Panc1 (cell line): ENCODE data around the gene RPL26. TPM values are rescaled to one million over a fixed set of nuclear protein-coding genes. Genes with fewer than 3 reads are reported as not detected.

Experiments
- ATAC-seq: fragments of 200-7000 bp; cut with Tn5 transposase; 2 replicates; pipeline ENCODE4 v1.9.1; 2020; ENCODE audit warnings: mild to moderate bottlenecking, moderate library complexity
- BruUV-seq: library from RNA; stranded (reverse); fragments of 400-500 nt; replicated peaks from 2 replicates; lab custom pipeline; 2021; lab: Mats Ljungman, UMichigan
- CTCF ChIA-PET: fragments of 300-600 bp; sonication (Branson Sonifier 250); formaldehyde crosslinking; loops from one replicate; lab custom pipeline; 2022; ENCODE audit warnings: antibody characterized with exemption; lab: Charles Lee
- POLR2A ChIA-PET: fragments of 300-600 bp; sonication (Branson Sonifier 250); formaldehyde crosslinking; loops from one replicate; lab custom pipeline; 2022; ENCODE audit warnings: antibody characterized with exemption; lab: Charles Lee
- DNase-seq: peaks from one replicate; pipeline ENCODE4 v3.0.0-alpha.2; 2010; ENCODE audit warnings: low read depth, low spot score
- H3K27ac ChIP-seq: 2 replicates; pipeline ENCODE4 v1.5.1; 2011; ENCODE audit warnings: mild to moderate bottlenecking, low read length, inconsistent platforms
- H3K27me3 ChIP-seq: fragments of 200-500 bp; sonication (Bioruptor generic); 2 replicates; pipeline ENCODE4 v1.6.0; 2014; ENCODE audit warnings: low read length, inconsistent platforms; ENCODE audit not compliant: control insufficient read depth, insufficient read depth
- H3K36me3 ChIP-seq: fragments of 200-500 bp; sonication (Bioruptor generic); 2 replicates; pipeline ENCODE4 v1.5.1; 2014; ENCODE audit warnings: inconsistent platforms, mild to moderate bottlenecking, low read length, moderate library complexity; ENCODE audit not compliant: control insufficient read depth, insufficient read depth
- H3K4me1 ChIP-seq: 2 replicates; pipeline ENCODE4 v1.5.1; 2011; ENCODE audit warnings: inconsistent platforms, mild to moderate bottlenecking, low read length, moderate library complexity; ENCODE audit not compliant: control insufficient read depth, insufficient read depth
- H3K4me3 ChIP-seq, 2 experiments: 2 replicates each; pipeline ENCODE4 v1.5.1; 2011 to 2012; ENCODE audit warnings: low read depth in 2 of 2, low read length in 2 of 2, mild to moderate bottlenecking in 2 of 2, inconsistent platforms in 1 of 2, moderate library complexity in 1 of 2
- H3K9me3 ChIP-seq: fragments of 200-500 bp; sonication (Bioruptor generic); 2 replicates; pipeline ENCODE4 v1.5.1; 2014; ENCODE audit warnings: low read depth, mild to moderate bottlenecking, inconsistent platforms, low read length, moderate library complexity; ENCODE audit not compliant: control insufficient read depth, insufficient read depth
- POLR2AphosphoS5 ChIP-seq: IDR thresholded peaks from 2 replicates; pipeline ENCODE4 v1.6.1; 2012; ENCODE audit warnings: mild to moderate bottlenecking, low read depth, low read length, moderate library complexity
- REST ChIP-seq, 2 experiments: IDR thresholded peaks; 2 replicates each; pipeline ENCODE4 v1.6.1; 2011 to 2012; ENCODE audit warnings: low read depth in 2 of 2, control low read depth in 1 of 2, low read length in 1 of 2, mild to moderate bottlenecking in 1 of 2, moderate library complexity in 1 of 2; ENCODE audit not compliant: insufficient read depth in 1 of 2
- SIN3A ChIP-seq: IDR thresholded peaks from 2 replicates; pipeline ENCODE4 v1.6.1; 2012; ENCODE audit warnings: low read depth, mild to moderate bottlenecking, low read length, moderate library complexity, borderline replicate concordance; ENCODE audit not compliant: insufficient read depth
- TCF7L2 ChIP-seq: IDR thresholded peaks from 2 replicates; pipeline ENCODE4 v1.6.1; 2011; ENCODE audit warnings: mild to moderate bottlenecking, low read depth, low read length, inconsistent platforms
- in situ Hi-C: cut with HindIII; loops from 2 replicates; pipeline ENCODE4 v1.10.0; 2016; ENCODE audit warnings: low sequenced_read_pairs, low pct_unique_long_range_greater_than_20kb
- intact Hi-C: fragments of 100-400 bp; cut with micrococcal nuclease; formaldehyde crosslinking; loops from one replicate; pipeline ENCODE4 v1.10.0; 2022; ENCODE audit not compliant: unreplicated experiment
- total RNA-seq: library from RNA; stranded (reverse); gene quantifications from one replicate; pipeline ENCODE4 v1.2.1, GENCODE V29; 2021; ENCODE audit not compliant: unreplicated experiment
- TF ChIP-seq, protein P1 (sequence below): fragments of 450-650 bp; IDR thresholded peaks from 2 replicates; pipeline ENCODE4 v1.5.1; 2017; ENCODE audit warnings: mild to moderate bottlenecking

The RPL26 gene
- total RNA-seq, 1 experiment from 2014 or later = 865 TPM

- ATAC-seq (no peak), DNase-seq (no peak)
- in situ Hi-C loops = no loop called here
- Histone ChIP-seq H3K4me3 (no peak overlapping the region), H3K27me3 (no peaks in the 10 kb centered on the region), H3K4me1 (0 out of 2 replicates have a peak, but pooled peaks cover 4% of the 10 kb centered on the region), H3K9me3 (no peaks in the 10 kb centered on the region), H3K27ac (no peak overlapping the region), H3K36me3 (no peaks in the 10 kb centered on the region)
- intact Hi-C loops = no loop called here
- ChIA-PET POLR2A (no interaction called here), CTCF (no interaction called here)
- no TSS peak for BruUV-seq
- TF ChIP-seq, protein P1, sequence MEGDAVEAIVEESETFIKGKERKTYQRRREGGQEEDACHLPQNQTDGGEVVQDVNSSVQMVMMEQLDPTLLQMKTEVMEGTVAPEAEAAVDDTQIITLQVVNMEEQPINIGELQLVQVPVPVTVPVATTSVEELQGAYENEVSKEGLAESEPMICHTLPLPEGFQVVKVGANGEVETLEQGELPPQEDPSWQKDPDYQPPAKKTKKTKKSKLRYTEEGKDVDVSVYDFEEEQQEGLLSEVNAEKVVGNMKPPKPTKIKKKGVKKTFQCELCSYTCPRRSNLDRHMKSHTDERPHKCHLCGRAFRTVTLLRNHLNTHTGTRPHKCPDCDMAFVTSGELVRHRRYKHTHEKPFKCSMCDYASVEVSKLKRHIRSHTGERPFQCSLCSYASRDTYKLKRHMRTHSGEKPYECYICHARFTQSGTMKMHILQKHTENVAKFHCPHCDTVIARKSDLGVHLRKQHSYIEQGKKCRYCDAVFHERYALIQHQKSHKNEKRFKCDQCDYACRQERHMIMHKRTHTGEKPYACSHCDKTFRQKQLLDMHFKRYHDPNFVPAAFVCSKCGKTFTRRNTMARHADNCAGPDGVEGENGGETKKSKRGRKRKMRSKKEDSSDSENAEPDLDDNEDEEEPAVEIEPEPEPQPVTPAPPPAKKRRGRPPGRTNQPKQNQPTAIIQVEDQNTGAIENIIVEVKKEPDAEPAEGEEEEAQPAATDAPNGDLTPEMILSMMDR = no peak
- no peak for TF ChIP-seq REST (IDR thresholded peaks at IDR 0.05; ENCODE audit: insufficient read depth in 1 of 2, low read depth in 2 of 2, low read length in 1 of 2)
Measured at GRCh38 chr17:8392274-8392673, 9.3 kb upstream of the RPL26 start.

DNA sequence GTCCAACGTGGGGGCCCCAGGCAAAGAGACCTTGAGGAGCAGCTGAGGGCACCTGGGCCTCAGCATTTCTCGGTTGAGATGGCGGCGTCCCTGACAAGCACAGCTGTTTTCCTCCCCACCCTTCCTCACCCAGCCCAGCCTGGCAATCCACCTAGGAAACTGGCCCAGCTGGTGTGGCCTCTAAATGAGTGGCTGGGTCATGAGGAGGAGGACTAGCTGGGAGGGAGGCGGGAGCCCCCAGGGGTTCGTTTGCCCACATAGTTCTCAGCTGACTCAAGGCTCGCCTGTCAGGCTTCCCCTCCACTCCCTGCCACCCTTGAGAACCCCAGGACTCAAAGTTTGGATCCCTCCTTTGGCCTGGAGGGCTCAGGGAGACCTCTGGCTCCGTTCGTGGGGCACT lies 8.7 kb upstream of the RPL26 start:
- ATAC-seq (peak; percentile 36; the same call in 1 of the 2 replicates), DNase-seq (no peak)
- POLR2A ChIA-PET = no interaction called here
- H3K4me1 ChIP-seq = 0 out of 2 replicates have a peak, but pooled peaks cover 4% of the 10 kb centered on the region
- H3K4me3 ChIP-seq = no peak overlapping the region
- H3K27ac ChIP-seq = no peak overlapping the region
- intact Hi-C loops = no loop called here
- no peaks in the 10 kb centered on the region for H3K27me3 ChIP-seq
- no peaks in the 10 kb centered on the region for H3K9me3 ChIP-seq
- CTCF ChIA-PET = no interaction called here
- in situ Hi-C loops = no loop called here
- no TSS peak for BruUV-seq
- TF ChIP-seq TCF7L2 = no peak
- TF ChIP-seq SIN3A = no peak
- TF ChIP-seq POLR2AphosphoS5 = no peak
- TF ChIP-seq, protein P1 = no peak
- no peak for TF ChIP-seq REST (IDR thresholded peaks at IDR 0.05; ENCODE audit: insufficient read depth in 1 of 2, low read depth in 2 of 2, low read length in 1 of 2)
- H3K36me3 ChIP-seq = no peaks in the 10 kb centered on the region
